Stimulated activated CD4-positive, alpha-beta T cell treated with anti-CD3 and anti-CD28 coated beads, Interleukin-4, amount 100 ng/mL, for 4 hours (primary cell): ENCODE results near the gene CPAMD8.

Experiments
- DNase-seq, 2 experiments: peaks; one replicate each; pipeline ENCODE4 v3.0.0-alpha.2; 2020

CPAMD8 gene

DNA sequence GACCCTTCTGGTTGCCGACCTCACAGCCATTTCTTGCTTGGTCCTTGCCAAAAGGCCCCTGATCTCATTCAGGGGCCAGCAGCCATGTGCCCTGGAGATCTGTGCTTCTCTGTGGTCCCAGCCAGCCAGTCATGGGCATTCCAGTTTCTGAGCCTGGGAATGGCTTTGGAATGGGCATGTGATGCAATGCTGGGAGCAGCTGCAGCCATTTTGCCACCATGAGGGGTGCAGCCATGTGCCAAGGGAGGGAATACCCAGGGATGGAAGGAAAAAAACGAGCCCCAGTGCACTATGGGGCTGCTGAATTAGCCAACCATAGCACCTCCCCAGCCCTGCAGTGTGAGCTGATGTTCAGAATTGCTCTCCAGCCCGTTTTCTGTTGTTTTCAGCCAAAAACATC is 111.5 kb downstream of the CPAMD8 start:
- DNase-seq = no peak

GRCh38 chr19:16914421-16914820 is 112.2 kb downstream of the CPAMD8 start:
- no peak for DNase-seq

- no peak for DNase-seq
Observed at GRCh38 chr19:16912780-16913179, 113.8 kb downstream of the CPAMD8 start.

DNA sequence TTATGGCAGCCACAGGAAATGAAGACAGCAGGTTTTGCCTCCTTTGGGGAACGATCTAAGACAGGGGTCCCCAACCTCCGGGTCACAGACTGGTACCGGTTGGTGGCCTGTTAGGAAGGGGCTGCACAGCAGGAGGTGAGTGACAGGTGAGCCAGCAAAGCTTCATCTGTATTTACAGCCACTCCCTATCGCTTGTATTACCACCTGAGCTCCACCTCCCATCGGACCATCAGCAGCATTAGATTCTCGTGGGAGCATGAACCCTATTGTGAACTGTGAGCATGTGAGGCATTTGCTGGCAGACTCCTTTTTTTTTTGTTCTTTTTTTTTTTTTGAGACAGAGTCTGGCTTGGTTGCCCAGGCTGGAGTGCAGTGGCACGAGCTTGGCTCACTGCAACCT is 115.6 kb downstream of the CPAMD8 start:
- no peak for DNase-seq

- no peak for DNase-seq
Observed at GRCh38 chr19:16908759-16909158, 117.9 kb downstream of the CPAMD8 start.

- DNase-seq = no peak
Observed at GRCh38 chr19:16904599-16904998, 122.0 kb downstream of the CPAMD8 start.

DNA sequence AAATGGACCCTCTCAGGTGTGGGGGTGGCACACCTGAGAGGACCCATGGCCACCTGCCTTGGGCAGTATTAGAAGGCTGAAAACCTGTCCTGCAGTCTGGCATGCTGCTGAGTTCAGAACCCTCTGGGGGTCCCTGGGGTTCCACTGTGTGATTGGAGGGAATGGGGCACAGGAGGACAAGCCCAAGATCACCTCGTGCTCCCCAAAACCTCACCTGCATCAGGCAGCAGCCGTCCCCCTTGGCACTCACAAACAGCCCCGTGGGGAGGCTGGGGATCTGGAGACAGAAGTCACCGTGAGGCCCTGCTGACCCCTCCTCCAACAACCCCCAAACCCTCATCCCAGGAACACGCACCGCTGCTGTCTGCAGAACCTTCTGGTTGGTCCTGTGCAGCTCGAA is 123.3 kb downstream of the CPAMD8 start:
- no peak for DNase-seq

- no peak for DNase-seq
Observed at GRCh38 chr19:16902545-16902944, 124.1 kb downstream of the CPAMD8 start.

- DNase-seq = no peak
Observed at GRCh38 chr19:16901491-16902175, 125.0 kb downstream of the CPAMD8 start.

- no peak for DNase-seq
Observed at GRCh38 chr19:16899566-16900075, 127.0 kb downstream of the CPAMD8 start.

- no peak for DNase-seq
Observed at GRCh38 chr19:16898361-16899015, 128.1 kb downstream of the CPAMD8 start.

DNA sequence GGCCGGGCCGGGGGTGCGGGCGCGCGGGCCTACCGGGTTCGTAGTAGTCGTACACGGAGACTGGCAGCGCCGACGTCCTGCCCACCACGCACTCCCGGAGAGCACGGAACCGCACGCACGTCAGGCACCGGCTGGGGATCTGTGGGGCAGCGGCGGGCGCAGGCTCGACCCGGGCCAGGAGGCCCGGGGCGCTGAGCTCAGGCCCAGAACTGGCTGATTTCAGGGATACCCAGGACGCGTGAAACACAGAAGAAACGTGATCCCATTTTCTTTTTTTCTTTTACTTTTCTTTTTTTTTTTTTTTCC is 128.8 kb downstream of the CPAMD8 start:
- no peak for DNase-seq

GRCh38 chr19:16897029-16897855 is 129.4 kb downstream of the CPAMD8 start:
- DNase-seq = peak; percentile 20 to 55

DNA sequence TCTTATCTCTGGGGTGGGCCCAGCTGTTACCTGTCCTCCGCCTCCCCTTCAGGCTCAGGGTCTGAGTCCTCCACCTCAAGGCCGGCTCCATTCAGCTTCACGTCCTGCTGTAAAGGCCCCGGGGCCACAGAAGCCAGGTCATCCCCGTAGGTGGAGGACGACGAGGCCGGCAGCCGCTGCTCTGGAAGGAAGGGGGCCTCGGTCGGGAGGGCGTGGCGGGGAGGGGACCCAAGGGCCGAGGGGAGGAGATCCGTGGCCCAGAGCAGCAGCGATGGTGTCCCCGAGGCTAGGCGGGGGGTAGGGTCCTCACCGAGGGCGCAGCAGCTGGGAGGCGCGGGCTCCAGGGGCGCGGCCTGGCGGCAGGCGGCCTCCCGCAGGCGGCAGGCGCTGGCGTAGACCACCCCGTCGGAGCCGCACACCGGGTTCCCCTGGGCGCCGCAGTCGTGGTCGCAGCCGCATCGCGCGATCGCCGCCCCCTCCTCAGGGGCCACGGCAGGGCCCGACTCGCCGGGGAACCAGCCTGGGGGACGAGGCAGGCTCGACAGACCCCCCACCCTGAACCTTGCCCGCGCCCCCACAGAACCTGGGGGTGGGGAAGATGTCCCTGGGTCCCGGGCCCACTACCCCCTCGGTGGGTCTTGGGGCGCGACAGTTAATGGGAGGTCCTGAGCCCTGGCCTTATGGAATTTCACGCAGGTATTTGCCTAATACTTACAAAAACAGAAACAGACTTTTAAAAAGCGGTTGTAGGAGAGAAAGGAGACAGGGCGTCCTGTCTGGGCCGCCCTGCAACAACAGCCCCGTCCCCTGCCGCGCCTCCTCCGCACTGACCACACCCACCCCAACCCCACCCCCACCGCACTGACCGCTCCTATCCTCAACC is 130.2 kb downstream of the CPAMD8 start:
- no peak for DNase-seq

GRCh38 chr19:16895467-16896145 is 131.0 kb downstream of the CPAMD8 start:
- DNase-seq = peak in 1 of 2 experiments; percentile 5

DNA sequence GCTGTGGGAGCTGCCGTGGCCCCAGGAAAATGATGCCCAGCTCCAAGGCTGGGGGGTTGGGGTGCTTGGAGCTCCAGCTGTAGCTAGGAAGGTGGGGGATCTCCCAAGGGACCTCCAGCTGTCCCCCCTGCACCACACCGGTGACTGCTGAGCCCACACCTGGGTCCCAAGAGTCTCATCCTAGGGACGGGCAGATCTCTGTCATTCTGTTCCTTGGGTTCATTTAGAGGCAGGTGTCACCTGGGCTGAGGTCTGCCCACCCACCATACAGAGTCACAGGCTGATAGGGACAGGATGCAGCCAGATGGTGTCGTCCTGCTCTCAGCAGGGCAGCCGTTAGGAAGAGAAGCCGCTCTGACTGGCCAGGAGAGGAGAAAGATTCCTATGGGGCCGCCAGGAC is 132.5 kb downstream of the CPAMD8 start:
- DNase-seq = no peak

DNA sequence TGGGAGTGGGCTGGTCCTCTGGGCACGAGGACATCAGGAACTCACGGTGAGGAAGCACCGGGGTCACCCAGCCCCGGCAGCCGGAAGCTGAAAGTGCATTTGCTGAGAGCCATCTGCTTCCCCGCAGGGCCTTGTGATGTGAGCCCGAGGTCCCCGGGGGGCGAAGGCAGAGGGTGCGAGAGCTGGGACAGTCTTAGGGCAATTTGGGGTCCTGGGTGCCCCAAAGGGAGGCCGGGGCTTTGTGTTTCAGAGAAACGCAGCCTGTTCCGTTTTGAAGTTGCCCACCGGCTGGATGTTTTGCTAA is 133.0 kb downstream of the CPAMD8 start:
- DNase-seq = no peak

- no peak for DNase-seq
Observed at GRCh38 chr19:16892868-16893685, 133.5 kb downstream of the CPAMD8 start.

GRCh38 chr19:16892436-16892835 is 134.2 kb downstream of the CPAMD8 start:
- no peak for DNase-seq

GRCh38 chr19:16891696-16892382 is 134.8 kb downstream of the CPAMD8 start:
- no peak for DNase-seq
